ENCODE data around the gene IL31RA. TPM values are rescaled to one million over a fixed set of nuclear protein-coding genes. Genes with fewer than 3 reads are reported as not detected.

IL31RA gene
- total RNA-seq, 2 donors from 2014 or later = 2.1 TPM; not detected in 1

GRCh38 chr5:55929020-55929799 lies 78.1 kb downstream of the IL31RA start:
- Histone ChIP-seq H3K27me3 (replicated peaks; ENCODE audit: insufficient read depth) (no peaks in the 10 kb centered on the region), H3K36me3 (no peaks in the 10 kb centered on the region), H3K27ac (no peak overlapping the region), H3K9me3 (no peaks in the 10 kb centered on the region), H3K4me3 (no peak overlapping the region), H3K4me1 (replicated peaks) (no peaks in the 10 kb centered on the region)
- intact Hi-C loops (cut with DNase I) = no loop called here
- no peak for DNase-seq (ENCODE audit: low spot score)
- no peak for TF ChIP-seq POLR2A (IDR thresholded peaks at IDR 0.05)
- TF ChIP-seq POLR2AphosphoS5 (IDR thresholded peaks at IDR 0.05) = no peak
- TF ChIP-seq CTCF (IDR thresholded peaks at IDR 0.05) = no peak
- 85% methylated on average over 12 of the region's 12 CpGs for WGBS

- intact Hi-C loops (cut with DNase I) = no loop called here
Measured at GRCh38 chr5:55932700-55933099, 81.5 kb downstream of the IL31RA start.

GRCh38 chr5:55933377-55934114 lies 82.4 kb downstream of the IL31RA start:
- WGBS = 88% methylated on average over 14 of the region's 14 CpGs
- H3K4me3 ChIP-seq = no peak overlapping the region
- peak overlapping the region in 1 of 2 donors; percentile 4 for H3K27ac ChIP-seq
- DNase-seq (ENCODE audit: low spot score) = no peak
- TF ChIP-seq POLR2AphosphoS5 (IDR thresholded peaks at IDR 0.05) = no peak
- TF ChIP-seq POLR2A (IDR thresholded peaks at IDR 0.05) = no peak
- TF ChIP-seq CTCF (IDR thresholded peaks at IDR 0.05) = no peak
- intact Hi-C loops (cut with DNase I) = no loop called here
- no peaks in the 10 kb centered on the region for H3K9me3 ChIP-seq
- H3K4me1 ChIP-seq (replicated peaks) = no peaks in the 10 kb centered on the region
- no peaks in the 10 kb centered on the region for H3K27me3 ChIP-seq (replicated peaks; ENCODE audit: insufficient read depth)
- no peaks in the 10 kb centered on the region for H3K36me3 ChIP-seq

More at GRCh38 chr5:55932700-55933099, 81.5 kb downstream of the IL31RA start:
- no peaks in the 10 kb centered on the region for H3K4me1 ChIP-seq (replicated peaks)
- H3K27me3 ChIP-seq (replicated peaks; ENCODE audit: insufficient read depth) = no peaks in the 10 kb centered on the region
- TF ChIP-seq CTCF (IDR thresholded peaks at IDR 0.05) = no peak
- no peak for TF ChIP-seq POLR2AphosphoS5 (IDR thresholded peaks at IDR 0.05)
- no peak for TF ChIP-seq POLR2A (IDR thresholded peaks at IDR 0.05)
- WGBS = 79% methylated on average over 4 of the region's 4 CpGs
- DNase-seq (ENCODE audit: low spot score) = no peak
- no peaks in the 10 kb centered on the region for H3K36me3 ChIP-seq
- no peak overlapping the region for H3K4me3 ChIP-seq
- no peaks in the 10 kb centered on the region for H3K9me3 ChIP-seq
- H3K27ac ChIP-seq = no peak overlapping the region

GRCh38 chr5:55934115-55934613 lies 83.0 kb downstream of the IL31RA start:
- WGBS = 57% methylated on average over 9 of the region's 9 CpGs
- DNase-seq (ENCODE audit: low spot score) = peak; percentile 30
- Histone ChIP-seq H3K4me3 (no peak overlapping the region), H3K36me3 (no peaks in the 10 kb centered on the region), H3K27ac (peak overlapping the region in 1 of 2 donors; percentile 4), H3K4me1 (replicated peaks) (no peaks in the 10 kb centered on the region), H3K27me3 (replicated peaks; ENCODE audit: insufficient read depth) (no peaks in the 10 kb centered on the region), H3K9me3 (no peaks in the 10 kb centered on the region)
- intact Hi-C loops (cut with DNase I) = no loop called here
- no peak for TF ChIP-seq CTCF (IDR thresholded peaks at IDR 0.05)
- TF ChIP-seq POLR2AphosphoS5 (IDR thresholded peaks at IDR 0.05) = peak; percentile 13
